Activated CD4-positive, alpha-beta memory T cell treated with anti-CD3 and anti-CD28 coated beads, Interleukin-2, amount 10 ng/mL, durations not matched to agents 7 days and 5 days (primary cell): ENCODE data around the gene PAX2. TPM values are rescaled to one million over a fixed set of nuclear protein-coding genes. Genes with fewer than 3 reads are reported as not detected.

Source experiments
- CTCF ChIA-PET: fragments of 350-600 bp; sonication (Branson Sonifier 250); formaldehyde crosslinking; loops from one replicate; lab custom pipeline; 2021; ENCODE audit warnings: antibody characterized with exemption, inconsistent platforms; lab: Charles Lee
- POLR2A ChIA-PET: fragments of 350-600 bp; sonication (Branson Sonifier 250); formaldehyde crosslinking; loops from one replicate; lab custom pipeline; 2021; ENCODE audit warnings: antibody characterized with exemption; lab: Charles Lee
- DNase-seq: peaks from one replicate; pipeline ENCODE4 v3.0.0-alpha.2; 2020
- H3K27ac Mint-ChIP-seq: one replicate; pipeline ENCODE4 v1.8.0; 2021; ENCODE audit warnings: mild to moderate bottlenecking, mixed read lengths
- H3K27me3 Mint-ChIP-seq: one replicate; pipeline ENCODE4 v1.8.0; 2021; ENCODE audit warnings: mixed read lengths
- H3K36me3 Mint-ChIP-seq: one replicate; pipeline ENCODE4 v1.8.0; 2021; ENCODE audit warnings: low read depth, mixed read lengths
- H3K4me1 Mint-ChIP-seq: one replicate; pipeline ENCODE4 v1.8.0; 2021; ENCODE audit warnings: mixed read lengths
- H3K4me3 Mint-ChIP-seq: one replicate; pipeline ENCODE4 v1.8.0; 2021; ENCODE audit warnings: mild to moderate bottlenecking, mixed read lengths
- H3K9me3 Mint-ChIP-seq: one replicate; pipeline ENCODE4 v1.8.0; 2021; ENCODE audit warnings: mixed read lengths
- total RNA-seq, 2 experiments: library from RNA; stranded (reverse); gene quantifications; one replicate each; pipeline ENCODE4 v1.2.3, GENCODE V29; 2021

The PAX2 gene
- total RNA-seq, 2 experiments from 2014 or later = not detected

- no peak for DNase-seq
- Mint-ChIP-seq H3K36me3 (peaks cover 5% of the 10 kb centered on the region), H3K9me3 (no peaks in the 10 kb centered on the region), H3K4me1 (peaks cover 39% of the 10 kb centered on the region), H3K27me3 (peaks cover 83% of the 10 kb centered on the region), H3K4me3 (peak overlapping the region; percentile 64), H3K27ac (no peak overlapping the region)
- CTCF ChIA-PET = no interaction called here
- POLR2A ChIA-PET = no interaction called here
Measured at GRCh38 chr10:100829097-100829870, 83.9 kb downstream of the PAX2 start.

- Mint-ChIP-seq H3K9me3 (no peaks in the 10 kb centered on the region), H3K4me3 (peak overlapping the region; percentile 59), H3K4me1 (peaks cover 39% of the 10 kb centered on the region), H3K27me3 (peaks cover 79% of the 10 kb centered on the region), H3K27ac (no peak overlapping the region), H3K36me3 (peaks cover 5% of the 10 kb centered on the region)
- ChIA-PET CTCF (no interaction called here), POLR2A (no interaction called here)
- no peak for DNase-seq
Measured at GRCh38 chr10:100829933-100830727, 84.7 kb downstream of the PAX2 start.

GRCh38 chr10:100830728-100831111 lies 85.3 kb downstream of the PAX2 start:
- Mint-ChIP-seq H3K4me1 (peaks cover 39% of the 10 kb centered on the region), H3K27ac (no peak overlapping the region), H3K4me3 (no peak overlapping the region), H3K27me3 (peaks cover 73% of the 10 kb centered on the region), H3K9me3 (no peaks in the 10 kb centered on the region), H3K36me3 (peaks cover 5% of the 10 kb centered on the region)
- DNase-seq = no peak
- CTCF ChIA-PET = no interaction called here
- POLR2A ChIA-PET = no interaction called here

- ChIA-PET CTCF (no interaction called here), POLR2A (no interaction called here)
- Mint-ChIP-seq H3K9me3 (no peaks in the 10 kb centered on the region), H3K27ac (no peak overlapping the region), H3K36me3 (peaks cover 5% of the 10 kb centered on the region), H3K4me1 (peaks cover 39% of the 10 kb centered on the region), H3K27me3 (peaks cover 66% of the 10 kb centered on the region), H3K4me3 (no peak overlapping the region)
- no peak for DNase-seq
Measured at GRCh38 chr10:100831742-100832141, 86.4 kb downstream of the PAX2 start.

GRCh38 chr10:100835810-100836209 lies 90.4 kb downstream of the PAX2 start:
- POLR2A ChIA-PET = no interaction called here
- CTCF ChIA-PET = no interaction called here
- DNase-seq = no peak
- Mint-ChIP-seq H3K4me3 (no peak overlapping the region), H3K27me3 (peaks cover 42% of the 10 kb centered on the region), H3K9me3 (no peaks in the 10 kb centered on the region), H3K27ac (no peak overlapping the region), H3K4me1 (peaks cover 12% of the 10 kb centered on the region), H3K36me3 (no peaks in the 10 kb centered on the region)

- H3K9me3 Mint-ChIP-seq = no peaks in the 10 kb centered on the region
- H3K27ac Mint-ChIP-seq = no peak overlapping the region
- peaks cover 34% of the 10 kb centered on the region for H3K27me3 Mint-ChIP-seq
- peaks cover 7% of the 10 kb centered on the region for H3K4me1 Mint-ChIP-seq
- no peak overlapping the region for H3K4me3 Mint-ChIP-seq
- H3K36me3 Mint-ChIP-seq = no peaks in the 10 kb centered on the region
- CTCF ChIA-PET = no interaction called here
- POLR2A ChIA-PET = no interaction called here
- DNase-seq = no peak
Measured at GRCh38 chr10:100836891-100837290, 91.5 kb downstream of the PAX2 start.

GRCh38 chr10:100837300-100837699 lies 91.9 kb downstream of the PAX2 start:
- Mint-ChIP-seq H3K4me1 (peaks cover 4% of the 10 kb centered on the region), H3K9me3 (no peaks in the 10 kb centered on the region), H3K4me3 (no peak overlapping the region), H3K27ac (no peak overlapping the region), H3K36me3 (no peaks in the 10 kb centered on the region), H3K27me3 (peaks cover 31% of the 10 kb centered on the region)
- no peak for DNase-seq
- ChIA-PET POLR2A (no interaction called here), CTCF (no interaction called here)

GRCh38 chr10:100838986-100839385 lies 93.6 kb downstream of the PAX2 start:
- Mint-ChIP-seq H3K4me1 (no peaks in the 10 kb centered on the region), H3K9me3 (no peaks in the 10 kb centered on the region), H3K4me3 (no peak overlapping the region), H3K27ac (no peak overlapping the region), H3K36me3 (no peaks in the 10 kb centered on the region), H3K27me3 (peaks cover 20% of the 10 kb centered on the region)
- DNase-seq = no peak
- ChIA-PET POLR2A (no interaction called here), CTCF (no interaction called here)

- no peaks in the 10 kb centered on the region for H3K9me3 Mint-ChIP-seq
- DNase-seq = no peak
- H3K36me3 Mint-ChIP-seq = no peaks in the 10 kb centered on the region
- no peak overlapping the region for H3K4me3 Mint-ChIP-seq
- H3K27ac Mint-ChIP-seq = no peak overlapping the region
- H3K4me1 Mint-ChIP-seq = no peaks in the 10 kb centered on the region
- H3K27me3 Mint-ChIP-seq = peaks cover 20% of the 10 kb centered on the region
- ChIA-PET CTCF (no interaction called here), POLR2A (no interaction called here)
Measured at GRCh38 chr10:100841528-100841927, 96.1 kb downstream of the PAX2 start.

- peak; percentile 62 for DNase-seq
- Mint-ChIP-seq H3K9me3 (no peaks in the 10 kb centered on the region), H3K27ac (no peak overlapping the region), H3K27me3 (peaks cover 39% of the 10 kb centered on the region), H3K4me1 (peaks cover 8% of the 10 kb centered on the region), H3K4me3 (no peak overlapping the region), H3K36me3 (no peaks in the 10 kb centered on the region)
- ChIA-PET POLR2A (no interaction called here), CTCF (no interaction called here)
Measured at GRCh38 chr10:100847440-100847839, 102.1 kb downstream of the PAX2 start.

- Mint-ChIP-seq H3K36me3 (no peaks in the 10 kb centered on the region), H3K4me1 (peaks cover 8% of the 10 kb centered on the region), H3K9me3 (no peaks in the 10 kb centered on the region), H3K4me3 (no peak overlapping the region), H3K27me3 (peaks cover 38% of the 10 kb centered on the region), H3K27ac (no peak overlapping the region)
- no peak for DNase-seq
- ChIA-PET POLR2A (no interaction called here), CTCF (interaction anchor here (1.2 kb wide), 1 partner anchor 166 kb away, joined by 3 read pairs; no protein-coding TSS in a partner anchor)
Measured at GRCh38 chr10:100848770-100849169, 103.4 kb downstream of the PAX2 start.

GRCh38 chr10:100858261-100858660 lies 112.9 kb downstream of the PAX2 start:
- H3K27ac Mint-ChIP-seq = no peak overlapping the region

GRCh38 chr10:100858747-100859483 lies 113.5 kb downstream of the PAX2 start:
- H3K9me3 Mint-ChIP-seq = no peaks in the 10 kb centered on the region
- POLR2A ChIA-PET = no interaction called here
- no peak for DNase-seq
- H3K27ac Mint-ChIP-seq = no peak overlapping the region
- H3K4me3 Mint-ChIP-seq = no peak overlapping the region
- peaks cover 51% of the 10 kb centered on the region for H3K27me3 Mint-ChIP-seq
- H3K4me1 Mint-ChIP-seq = no peaks in the 10 kb centered on the region
- CTCF ChIA-PET = no interaction called here
- H3K36me3 Mint-ChIP-seq = no peaks in the 10 kb centered on the region

More at GRCh38 chr10:100858261-100858660, 112.9 kb downstream of the PAX2 start:
- ChIA-PET CTCF (no interaction called here), POLR2A (no interaction called here)
- Mint-ChIP-seq H3K4me1 (no peaks in the 10 kb centered on the region), H3K36me3 (no peaks in the 10 kb centered on the region), H3K27me3 (peaks cover 51% of the 10 kb centered on the region), H3K4me3 (no peak overlapping the region), H3K9me3 (no peaks in the 10 kb centered on the region)
- DNase-seq = no peak
